ENCODE measurements around the gene APLN.

The APLN gene

DNA sequence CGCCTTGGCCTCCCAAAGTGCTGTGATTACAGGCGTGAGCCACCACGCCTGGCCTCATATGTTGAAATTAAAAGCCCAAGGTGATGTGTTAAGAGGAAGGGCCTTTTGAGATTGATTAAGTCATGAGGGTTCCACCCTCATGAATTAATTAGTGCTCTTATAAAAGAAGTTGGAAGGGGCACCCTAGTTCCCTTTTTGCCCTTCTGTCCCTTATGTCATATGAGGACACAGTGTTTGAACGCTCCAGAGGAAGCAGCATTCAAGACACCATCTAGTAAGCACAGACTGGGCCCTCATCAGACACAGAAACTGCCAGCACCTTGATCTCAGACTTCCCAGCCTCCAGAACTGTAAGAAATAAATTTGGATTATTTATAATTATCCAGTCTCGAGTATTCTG is 5.1 kb upstream of the APLN start:
- no peak for DNase-seq

DNA sequence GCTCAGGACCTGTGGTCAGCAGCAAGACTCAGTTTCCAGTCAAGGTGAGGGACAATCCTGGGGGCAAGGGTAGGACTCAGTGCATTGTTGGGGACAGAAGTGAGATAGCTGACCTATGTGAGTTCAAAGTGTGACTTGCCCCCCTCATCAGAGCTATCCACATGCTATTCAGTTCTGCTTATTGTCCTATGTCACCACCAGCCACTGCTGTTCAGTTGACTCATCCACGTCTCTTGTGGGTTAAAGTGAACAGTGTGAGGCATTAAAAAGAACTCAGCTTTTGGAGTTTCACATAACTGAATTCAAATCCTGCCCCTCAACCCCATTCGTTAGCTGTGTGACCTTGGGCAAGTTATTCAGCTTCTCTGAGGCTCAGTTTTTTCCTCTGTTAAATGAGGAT is 4.4 kb upstream of the APLN start:
- DNase-seq: peak; percentile 50

- DNase-seq: no peak
Observed at GRCh38 chrX:129658429-129658828, 3.7 kb upstream of the APLN start.

GRCh38 chrX:129655547-129656249 is 942 bp upstream of the APLN start:
- no peak for DNase-seq

- no peak for DNase-seq
Observed at GRCh38 chrX:129653971-129654651, 645 bp downstream of the APLN start.

- DNase-seq: no peak
Observed at GRCh38 chrX:129653181-129653970, 1.4 kb downstream of the APLN start.

DNA sequence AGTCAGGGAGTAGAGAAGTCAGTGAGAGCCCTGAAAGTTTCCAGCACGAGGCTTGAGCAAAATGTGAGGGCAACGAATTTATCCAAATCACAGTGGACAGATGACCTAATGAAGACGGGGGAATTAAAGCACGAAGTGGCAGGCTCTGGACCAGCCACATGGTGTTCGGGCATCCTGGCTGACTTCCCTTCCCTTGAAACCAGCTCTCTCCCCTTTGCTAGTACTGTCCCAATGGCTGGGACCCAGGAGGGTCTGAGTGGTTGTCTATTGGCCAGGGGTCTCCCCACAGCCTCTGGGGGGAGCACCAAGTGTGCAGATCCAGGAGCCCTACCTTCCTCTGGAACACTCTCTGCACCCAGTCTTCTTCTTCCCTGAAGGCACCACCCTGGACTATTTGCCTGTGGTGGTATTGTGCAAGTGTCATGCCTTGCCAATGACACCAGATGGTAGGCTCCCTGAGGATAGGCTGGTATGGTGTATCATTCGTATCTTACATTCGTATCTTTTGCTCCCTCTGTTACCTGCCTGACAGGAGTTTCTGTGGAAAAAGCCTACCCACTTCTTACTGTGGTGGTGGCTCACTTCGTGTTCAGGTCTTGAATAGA is 2.1 kb downstream of the APLN start:
- DNase-seq: no peak

DNA sequence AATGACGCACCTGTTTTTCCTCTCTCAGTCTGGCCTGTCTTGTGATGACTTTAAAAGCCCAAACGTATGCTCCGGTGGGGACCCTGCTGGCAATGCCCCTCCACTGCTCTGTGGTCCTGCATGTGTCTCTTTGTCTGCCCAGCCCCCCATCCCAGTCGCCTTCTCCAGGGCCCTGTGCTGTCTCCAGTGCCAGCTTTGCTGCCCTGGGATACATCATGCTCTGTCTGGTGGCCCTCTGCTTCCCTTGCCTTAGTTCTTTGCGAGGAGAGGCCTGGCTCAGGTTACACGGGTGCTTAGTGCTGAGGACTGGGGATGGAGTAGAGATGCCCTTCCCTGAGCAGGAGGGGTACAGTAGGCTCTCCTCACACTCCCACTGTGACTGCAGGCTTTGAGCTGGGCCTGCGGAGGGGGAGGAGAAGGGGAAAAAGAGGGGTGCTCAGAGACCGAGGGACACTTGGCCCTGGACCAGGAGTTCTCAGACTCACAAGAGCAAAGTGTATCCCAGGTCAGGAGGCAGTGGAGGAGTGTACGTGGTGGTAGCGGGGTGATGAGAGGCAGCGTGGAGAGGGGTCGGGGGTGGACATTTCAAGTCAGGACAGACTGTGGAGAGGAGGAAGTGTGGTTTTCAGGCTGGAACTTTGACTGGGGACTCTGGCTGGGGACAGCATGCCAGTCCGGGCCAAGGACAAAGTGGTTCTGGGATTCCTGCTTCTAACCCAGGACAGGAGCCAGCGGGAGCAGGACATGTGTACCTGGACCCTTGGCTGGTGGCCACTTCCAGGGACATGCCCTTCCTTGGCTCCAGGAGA is 2.8 kb downstream of the APLN start:
- DNase-seq: no peak

DNA sequence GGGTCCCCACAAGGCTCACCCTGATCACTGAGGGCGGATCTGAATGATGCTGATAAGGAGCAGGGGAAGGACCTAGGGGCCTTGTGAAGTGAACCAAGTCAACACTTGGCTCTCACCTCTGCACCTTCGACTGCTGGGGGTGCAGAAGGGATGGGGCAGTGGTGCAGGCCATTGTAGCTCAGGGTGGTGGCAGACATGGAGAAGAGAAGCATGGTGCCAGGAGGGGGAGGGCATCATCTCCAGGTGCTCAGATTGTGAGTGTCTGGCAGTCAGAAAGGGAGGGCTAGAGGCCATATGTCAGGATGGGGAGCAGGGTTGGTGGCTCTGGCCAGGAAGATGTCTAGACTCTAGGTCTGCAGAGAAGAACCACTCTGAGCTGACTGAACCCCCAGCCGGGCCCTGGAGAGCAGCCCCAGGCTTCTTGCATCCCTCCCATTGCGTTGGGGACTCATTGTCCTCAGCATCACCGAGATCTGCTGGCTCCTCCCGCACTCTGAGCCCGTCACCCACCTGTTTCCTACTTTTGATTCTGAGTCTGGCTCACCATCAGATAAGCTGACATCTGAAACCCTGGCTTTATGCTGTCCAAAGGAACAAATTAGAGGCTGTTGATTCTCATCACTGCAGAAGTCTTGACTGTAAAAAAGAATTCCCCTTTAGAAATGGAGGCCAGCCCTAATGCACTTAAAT is 3.8 kb downstream of the APLN start:
- no peak for DNase-seq

DNA sequence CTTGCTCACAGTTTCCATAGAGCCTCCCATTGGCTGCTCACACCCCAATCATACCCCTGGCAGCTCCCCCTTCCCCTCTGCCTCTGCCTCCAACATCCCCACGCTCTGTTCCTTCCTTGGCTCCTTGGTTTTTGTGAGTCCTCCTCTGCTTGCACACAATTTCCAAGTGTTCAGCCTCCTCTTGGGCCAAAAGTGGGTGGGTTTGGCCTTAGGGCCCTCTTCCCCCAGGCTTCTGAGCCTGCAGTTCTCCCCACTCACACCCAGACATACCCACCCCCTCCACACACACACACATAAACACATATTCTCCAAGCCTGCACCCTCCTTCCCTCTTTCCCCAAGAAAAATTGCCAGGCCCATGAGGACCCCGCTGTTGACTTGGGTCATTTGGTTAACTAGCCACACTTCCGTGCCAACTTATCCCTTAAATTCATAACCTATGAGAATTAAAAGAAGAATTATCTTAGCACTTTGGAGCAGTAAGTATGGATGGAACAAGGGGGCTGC is 4.5 kb downstream of the APLN start:
- DNase-seq: no peak

DNA sequence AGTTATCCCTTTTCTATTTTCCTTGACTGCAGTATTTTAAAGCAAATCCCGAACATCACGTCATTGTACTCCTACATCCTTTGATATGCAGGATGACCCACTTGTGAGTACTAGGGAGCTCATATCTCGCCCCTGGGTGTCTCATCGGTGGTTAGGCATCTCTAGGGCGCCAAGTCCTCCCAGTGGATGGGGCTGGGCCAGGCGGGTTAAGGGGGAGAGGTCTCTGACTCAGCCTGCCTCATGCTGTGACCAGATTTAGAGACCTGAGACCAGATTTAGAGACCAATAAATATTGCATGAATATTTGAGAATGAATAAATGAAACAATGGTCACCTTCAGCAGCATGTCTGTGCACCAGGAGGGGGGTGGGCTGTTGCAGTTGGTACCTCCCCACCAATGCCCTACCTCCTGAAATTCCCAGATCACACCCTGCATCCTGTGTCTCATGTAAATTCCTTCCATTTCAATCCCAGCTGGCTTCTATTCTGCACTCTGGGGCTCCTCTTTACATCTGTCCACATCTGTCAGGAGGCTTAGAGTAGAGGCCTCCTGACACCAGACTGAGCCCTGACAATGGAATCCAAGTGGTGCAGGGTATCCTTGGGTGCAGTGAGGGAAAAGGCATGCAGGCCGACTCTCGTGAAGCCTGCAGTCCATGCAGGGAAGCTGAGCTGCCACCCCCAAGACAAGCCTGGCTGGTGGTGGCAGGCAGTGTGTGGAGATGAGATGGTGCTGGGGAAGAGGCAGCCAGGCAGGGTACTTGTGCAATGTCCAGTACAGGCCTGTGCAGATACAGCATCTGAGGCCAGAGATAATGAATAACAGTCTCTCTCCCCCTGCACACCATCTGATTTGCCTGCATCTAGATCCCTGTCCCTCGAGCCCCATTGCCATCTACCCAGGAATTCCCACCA is 5.2 kb downstream of the APLN start:
- DNase-seq: no peak

- no peak for DNase-seq
Observed at GRCh38 chrX:129648514-129649267, 6.1 kb downstream of the APLN start.

- DNase-seq: no peak
Observed at GRCh38 chrX:129647418-129648410, 7.0 kb downstream of the APLN start.

GRCh38 chrX:129646566-129647417 is 8.0 kb downstream of the APLN start:
- DNase-seq: no peak

- peak; percentile 57 for DNase-seq
Observed at GRCh38 chrX:129642641-129643040, 12.1 kb downstream of the APLN start.

DNA sequence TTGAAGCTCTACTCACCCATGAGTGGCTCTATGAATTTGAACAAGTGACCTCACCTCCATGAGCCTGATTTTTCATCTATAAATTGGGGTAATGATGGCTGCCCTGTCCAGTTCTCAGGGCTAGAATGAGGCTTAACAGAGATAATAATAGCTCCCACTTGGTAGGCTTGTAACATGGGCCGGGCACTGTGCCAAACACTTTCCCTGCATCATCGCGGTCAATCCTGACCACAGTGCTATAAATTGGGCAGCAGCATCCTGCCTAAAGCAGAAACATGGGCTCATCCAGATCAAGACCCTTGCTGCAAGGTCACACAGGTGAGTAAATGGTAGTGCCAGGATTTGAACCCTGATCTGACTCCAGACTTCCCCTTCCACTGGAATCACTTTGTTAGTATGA is 12.8 kb downstream of the APLN start:
- DNase-seq: peak; percentile 36

GRCh38 chrX:129641469-129641868 is 13.3 kb downstream of the APLN start:
- DNase-seq: peak; percentile 32

DNA sequence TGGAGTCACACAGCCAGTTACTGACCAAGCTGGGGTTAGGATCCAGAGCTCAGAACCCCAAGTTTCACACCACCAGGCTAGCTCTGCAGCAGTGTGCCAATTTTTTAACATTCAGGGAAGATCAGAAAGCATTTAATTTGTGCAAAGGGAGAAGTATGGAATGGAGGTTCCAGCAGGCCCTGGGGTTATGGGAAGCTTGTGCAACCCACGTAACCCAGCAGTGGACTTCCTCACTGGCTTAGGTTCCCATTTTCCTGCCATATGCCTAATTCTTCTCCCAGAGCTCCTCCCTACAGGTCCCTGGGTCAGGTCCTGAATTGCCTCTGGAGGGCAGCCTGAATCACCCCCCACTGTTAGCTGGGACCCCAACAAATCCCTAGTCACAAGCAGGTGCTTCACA is 14.0 kb downstream of the APLN start:
- no peak for DNase-seq
